NCI-H146 treated with DMSO at 0.1 percent for 48 hours (cell line): ENCODE results near the gene IQGAP2.
"Not testable (repeated sequence)": the region's sequence is repeated elsewhere in the genome, so short reads cannot be mapped to it uniquely, and the experiment has no call there.

Experiments used
- DNase-seq: peaks from one replicate; lab custom pipeline; 2025; ENCODE audit not compliant: unreplicated experiment; lab: John Stamatoyannopoulos, UW

IQGAP2 gene

GRCh38 chr5:76602094-76602726 is 199.1 kb downstream of the IQGAP2 start:
- DNase-seq, result no peak

DNA sequence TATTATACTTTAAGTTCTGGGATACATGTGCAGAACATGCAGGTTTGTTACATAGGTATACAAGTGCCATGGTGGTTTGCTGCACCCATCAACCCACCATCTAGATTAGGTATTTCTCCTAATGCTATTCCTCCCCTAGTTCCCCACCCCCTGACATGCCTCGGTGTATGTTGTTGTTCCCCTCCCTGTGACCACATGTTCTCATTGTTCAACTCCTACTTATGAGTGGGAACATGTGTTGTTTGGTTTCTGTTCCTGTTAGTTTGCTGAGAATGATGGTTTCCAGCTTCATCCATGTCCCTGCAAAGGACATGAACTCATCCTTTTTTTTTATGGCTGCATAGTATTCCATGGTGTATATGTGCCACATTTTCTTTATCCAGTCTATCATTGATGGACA is 200.9 kb downstream of the IQGAP2 start:
- DNase-seq, result not testable (repeated sequence)

DNA sequence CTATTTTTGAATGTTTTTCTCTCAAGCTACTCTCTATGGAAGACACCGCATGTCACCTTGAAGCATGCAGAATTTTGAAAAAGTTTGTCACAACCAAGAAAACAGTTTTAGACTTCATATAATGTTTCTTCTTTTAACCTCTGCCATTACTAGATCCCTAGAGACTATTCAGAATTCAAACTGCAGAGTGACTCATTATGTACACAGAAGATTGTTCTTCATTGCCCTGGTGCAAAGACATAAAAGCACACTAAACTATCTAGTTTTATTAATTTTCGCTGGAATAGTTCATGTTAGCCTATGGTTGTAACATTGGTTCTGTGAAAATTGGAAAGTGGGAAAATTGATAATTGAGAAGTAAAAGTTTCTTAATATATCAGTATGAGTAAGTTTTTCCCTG is 201.8 kb downstream of the IQGAP2 start:
- no peak for DNase-seq

- no peak for DNase-seq
These were observed 203.6 kb downstream of the IQGAP2 start for GRCh38 chr5:76606701-76607100.

GRCh38 chr5:76607353-76607871 is 204.3 kb downstream of the IQGAP2 start:
- no peak for DNase-seq

DNA sequence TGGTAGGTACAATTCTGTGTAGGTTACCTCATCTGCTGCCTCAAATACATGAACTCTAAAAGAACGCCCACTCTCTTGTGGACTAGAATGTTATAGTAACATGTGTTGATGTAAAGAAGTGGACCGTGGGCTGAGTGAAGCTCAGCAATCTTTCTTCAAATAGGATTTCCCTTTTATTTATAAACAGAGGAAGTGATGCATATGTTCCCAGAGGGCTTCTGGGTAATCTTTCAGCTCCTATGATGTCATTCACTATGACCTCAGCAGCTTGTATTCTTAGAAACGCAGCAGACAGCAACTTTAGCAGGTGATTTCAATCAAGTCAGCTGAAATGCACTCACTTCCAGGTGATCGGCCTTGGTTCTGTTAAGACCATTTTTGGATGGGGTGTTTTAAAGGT is 205.7 kb downstream of the IQGAP2 start:
- no peak for DNase-seq

DNA sequence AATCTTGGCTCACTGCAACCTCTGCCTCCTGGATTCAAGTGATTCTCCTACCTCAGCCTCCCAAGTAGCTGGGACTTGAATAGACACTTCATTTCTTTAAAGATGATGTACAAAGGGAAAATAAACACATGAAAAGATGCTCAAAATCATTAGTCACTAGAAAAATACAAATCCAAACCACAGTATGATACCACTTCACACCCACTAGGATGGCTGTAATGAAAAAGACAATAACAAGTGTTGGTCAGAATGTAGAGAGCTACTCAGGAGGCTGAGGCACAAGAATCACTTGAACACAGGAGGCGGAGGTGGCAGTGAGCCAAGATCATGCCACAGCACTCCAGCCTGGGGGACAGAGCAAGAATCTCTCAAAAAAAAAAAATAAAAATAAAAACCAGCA is 207.1 kb downstream of the IQGAP2 start:
- DNase-seq, result no peak

- DNase-seq, result no peak
These were observed 209.9 kb downstream of the IQGAP2 start for GRCh38 chr5:76612942-76613341.

- no peak for DNase-seq
These were observed 212.7 kb downstream of the IQGAP2 start for GRCh38 chr5:76615759-76616158.

DNA sequence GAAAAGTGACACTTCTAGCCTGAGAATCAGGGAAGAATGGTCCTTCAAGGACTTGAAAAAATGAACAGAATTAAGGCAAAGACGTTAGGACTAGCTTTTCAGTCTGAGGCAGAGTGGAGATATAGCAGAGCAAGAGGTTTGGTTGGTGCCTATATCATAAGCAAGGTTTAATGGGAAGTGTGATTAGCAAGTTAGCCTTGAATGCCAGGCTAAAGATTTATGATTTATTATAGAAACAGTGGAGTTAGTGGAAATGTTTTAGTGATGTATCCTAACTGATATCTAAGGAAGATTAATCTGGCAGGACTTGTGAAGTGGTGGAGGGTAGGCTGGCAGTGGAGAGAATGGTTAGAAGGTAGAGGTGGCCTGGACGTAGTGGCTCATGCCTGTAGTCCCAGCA is 213.1 kb downstream of the IQGAP2 start:
- DNase-seq, result no peak

GRCh38 chr5:76617229-76617628 is 214.1 kb downstream of the IQGAP2 start:
- no peak for DNase-seq

DNA sequence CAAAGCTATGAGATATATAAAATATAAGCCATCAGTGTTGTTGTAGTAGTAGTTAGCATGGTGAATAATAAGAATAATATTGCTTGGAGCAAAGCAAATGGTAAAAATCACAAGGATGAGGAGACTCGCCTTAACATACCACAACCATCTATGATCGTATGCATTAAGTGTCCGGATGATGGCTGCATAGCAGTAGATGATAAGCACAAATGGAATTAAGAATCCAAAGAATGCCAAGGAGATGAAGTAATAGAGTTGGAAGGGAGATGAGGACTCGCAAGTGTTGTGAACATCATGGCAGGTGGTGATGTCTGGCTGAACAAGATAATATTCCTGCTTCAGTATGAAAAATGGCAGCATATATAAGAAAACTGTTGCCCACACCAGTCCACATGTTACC is 214.6 kb downstream of the IQGAP2 start:
- no peak for DNase-seq

GRCh38 chr5:76620166-76620565 is 217.1 kb downstream of the IQGAP2 start:
- no peak for DNase-seq

DNA sequence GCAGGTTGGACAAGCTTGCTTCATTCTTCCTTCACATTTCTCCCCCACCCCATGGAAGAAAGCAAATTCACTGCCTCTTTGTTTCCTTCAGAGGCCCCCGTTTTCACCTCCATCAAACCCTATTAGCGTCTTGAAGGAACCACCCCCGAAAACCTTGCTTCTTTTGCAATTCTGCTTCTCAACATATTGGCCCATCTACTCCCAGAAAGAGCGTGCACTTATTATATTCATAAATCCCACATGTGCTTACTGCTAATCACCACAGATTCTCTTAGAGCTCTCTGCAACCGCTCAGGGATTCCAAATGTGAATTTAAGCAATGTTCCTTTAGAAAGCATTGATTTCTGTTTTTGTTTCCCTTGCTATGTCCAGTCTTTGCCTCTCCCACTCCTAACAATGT is 219.0 kb downstream of the IQGAP2 start:
- DNase-seq, result no peak

DNA sequence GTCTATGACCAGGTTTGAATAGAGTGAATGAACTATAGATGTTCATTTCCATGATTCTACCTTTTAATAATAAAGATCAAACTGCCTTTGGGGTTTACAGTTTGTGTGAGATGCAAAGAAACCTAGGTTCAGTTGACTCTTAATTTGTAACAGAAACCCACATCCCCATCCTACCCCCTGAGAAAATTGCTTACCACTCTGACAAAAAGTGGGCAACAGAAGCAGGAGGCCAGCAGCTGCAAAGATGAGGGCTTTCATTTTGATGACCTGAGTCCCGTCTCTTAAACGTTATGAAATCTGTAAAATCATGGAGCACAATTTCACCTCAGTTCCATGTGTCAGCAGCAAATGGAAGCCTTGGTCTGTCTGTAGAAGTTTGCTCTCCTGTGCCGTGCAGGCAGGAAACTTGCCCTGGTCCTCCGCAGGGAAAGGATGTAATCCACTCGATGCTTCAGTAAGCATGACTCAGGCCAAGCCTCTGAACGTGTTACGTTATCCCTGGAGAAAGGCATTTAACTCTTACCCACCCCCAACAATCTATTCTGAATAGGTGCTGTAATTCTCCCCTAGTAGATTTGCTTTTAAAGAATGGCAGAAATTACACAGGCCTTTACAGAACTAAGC is 220.0 kb downstream of the IQGAP2 start, which contains the start of gene F2RL2:
Gene F2RL2, minus strand, starts transcription at position 431 of the 624 bp plus-strand sequence. Its CDS starts 173 bp downstream, at position 258.
- no peak for DNase-seq

GRCh38 chr5:76625087-76625815 is 222.2 kb downstream of the IQGAP2 start:
- no peak for DNase-seq

DNA sequence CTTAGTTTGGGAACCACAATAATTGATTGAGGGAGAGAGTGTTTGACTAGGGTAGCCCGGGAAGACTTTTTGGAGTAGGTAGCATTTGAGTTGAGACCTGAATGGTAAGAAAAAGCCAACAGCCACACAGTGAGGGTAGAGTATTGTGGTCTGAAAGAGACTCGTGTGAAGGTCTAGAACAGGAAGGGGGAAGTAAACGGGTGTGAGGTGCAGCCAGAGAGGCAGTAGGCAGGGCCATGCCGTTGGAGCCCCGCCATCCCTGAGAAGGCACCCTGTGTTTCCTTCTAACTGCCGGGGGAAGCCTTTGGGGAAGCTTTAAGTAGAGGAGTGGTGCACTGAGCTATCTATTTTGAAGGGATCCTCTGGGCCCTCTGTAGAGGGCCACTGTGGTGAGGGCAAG is 223.7 kb downstream of the IQGAP2 start:
- DNase-seq, result no peak

GRCh38 chr5:76634661-76635060 is 231.6 kb downstream of the IQGAP2 start:
- no peak for DNase-seq

DNA sequence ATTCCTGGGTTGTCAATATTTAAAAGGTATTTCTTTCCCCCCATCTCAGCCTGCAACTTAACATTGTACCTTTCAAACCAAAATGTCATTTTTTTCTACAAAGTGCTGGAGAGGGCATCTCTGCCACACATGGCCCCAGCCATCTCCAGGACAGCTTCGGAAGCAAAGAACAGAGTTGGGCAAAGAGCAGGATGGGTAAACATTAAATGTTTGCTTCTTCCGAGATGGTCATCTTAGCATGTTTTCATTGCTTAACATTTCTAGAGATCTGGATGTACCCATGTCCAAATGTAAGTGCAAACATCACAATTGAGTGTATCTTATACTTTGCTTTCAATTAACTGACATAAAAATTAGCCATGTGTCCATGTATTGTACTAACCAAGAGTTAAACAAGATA is 234.4 kb downstream of the IQGAP2 start:
- no peak for DNase-seq

DNA sequence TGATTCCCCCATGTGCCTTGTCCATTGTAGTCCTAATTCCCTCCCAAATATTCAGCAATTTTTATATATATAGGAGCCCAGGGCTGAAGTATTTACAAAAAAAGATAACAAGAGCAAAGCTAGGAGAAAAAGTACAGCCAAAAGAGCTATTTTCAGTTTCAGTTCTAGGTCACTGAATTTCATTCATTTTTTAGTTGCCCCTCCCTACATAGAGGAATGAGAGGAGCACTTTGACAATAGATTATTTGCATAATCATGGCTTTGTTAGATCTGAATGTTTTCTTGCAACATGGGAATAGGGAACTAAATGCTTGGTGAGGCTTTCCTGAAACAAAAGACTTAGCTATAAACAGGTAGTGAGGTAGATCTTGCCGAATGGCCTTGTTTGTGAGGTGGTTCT is 235.4 kb downstream of the IQGAP2 start:
- no peak for DNase-seq

- no peak for DNase-seq
These were observed 238.5 kb downstream of the IQGAP2 start for GRCh38 chr5:76641514-76642120.
